CD14-positive monocyte (primary cell): ENCODE measurements around the gene CACNA1C. TPM values are rescaled to one million over a fixed set of nuclear protein-coding genes. Genes with fewer than 3 reads are reported as not detected.

Source experiments
- DNase-seq, 3 donors: peaks; one replicate each; pipeline ENCODE4 v3.0.0-alpha.2; 2011 to 2022
- H2AFZ ChIP-seq: 2 replicates; pipeline ENCODE4 v1.6.0; 2012; ENCODE audit warnings: mild to moderate bottlenecking, low read depth, low read length, inconsistent platforms; ENCODE audit not compliant: insufficient read depth, poor library complexity, severe bottlenecking
- H3K27ac ChIP-seq, 2 donors: 1 replicate in 1 of 2; 2 replicates in 1 of 2; pipeline ENCODE4 v1.5.1; 2012 to 2013; ENCODE audit warnings: low read length in 2 of 2, control low read depth in 1 of 2, inconsistent platforms in 1 of 2, low read depth in 1 of 2, mild to moderate bottlenecking in 1 of 2
- H3K27me3 ChIP-seq, 2 donors: one replicate each; pipeline versions ENCODE4 v1.6.0 to v1.6.1; 2011 to 2013; ENCODE audit warnings: low read length in 2 of 2; ENCODE audit not compliant: control insufficient read depth in 2 of 2, insufficient read depth in 2 of 2
- H3K36me3 ChIP-seq, 2 donors: replicated peaks in 1 of 2; 1 replicate in 1 of 2; 2 replicates in 1 of 2; pipeline versions ENCODE4 v1.5.1 to v1.6.1; 2012 to 2013; ENCODE audit warnings: low read length in 2 of 2, control low read depth in 1 of 2, inconsistent platforms in 1 of 2, mild to moderate bottlenecking in 1 of 2; ENCODE audit not compliant: insufficient read depth in 2 of 2, control insufficient read depth in 1 of 2
- H3K4me1 ChIP-seq, 2 donors: 1 replicate in 1 of 2; 2 replicates in 1 of 2; pipeline versions ENCODE4 v1.5.1 to v1.6.1; 2012 to 2013; ENCODE audit warnings: low read length in 2 of 2, control low read depth in 1 of 2, inconsistent platforms in 1 of 2, mild to moderate bottlenecking in 1 of 2, moderate library complexity in 1 of 2; ENCODE audit not compliant: insufficient read depth in 2 of 2, control insufficient read depth in 1 of 2
- H3K4me2 ChIP-seq: replicated peaks from 2 replicates; pipeline ENCODE3; 2012; ENCODE audit warnings: low read length, moderate library complexity, mild to moderate bottlenecking; ENCODE audit not compliant: poor library complexity, severe bottlenecking; ENCODE audit errors: extremely low read depth
- H3K4me3 ChIP-seq, 3 experiments: fragments of 200-600 bp in 1 of 3; sonication (generic) in 1 of 3; replicated peaks in 1 of 3; 1 replicate in 2 of 3; 2 replicates in 1 of 3; pipeline ENCODE4 v1.5.1; 2011 to 2013; ENCODE audit warnings: low read length in 3 of 3, mild to moderate bottlenecking in 3 of 3, control low read depth in 2 of 3, low read depth in 2 of 3, inconsistent platforms in 1 of 3, moderate library complexity in 1 of 3
- H3K79me2 ChIP-seq: 2 replicates; pipeline ENCODE4 v1.6.0; 2012; ENCODE audit warnings: mild to moderate bottlenecking, control low read depth, inconsistent platforms, low read length, moderate library complexity; ENCODE audit not compliant: insufficient read depth
- H3K9ac ChIP-seq: 2 replicates; pipeline ENCODE4 v1.6.0; 2017; ENCODE audit warnings: low read length, mild to moderate bottlenecking; ENCODE audit not compliant: insufficient read depth, poor library complexity, severe bottlenecking
- H3K9me3 ChIP-seq, 2 donors: replicated peaks in 1 of 2; 1 replicate in 1 of 2; 2 replicates in 1 of 2; pipeline versions ENCODE4 v1.5.1 to v1.6.1; 2012 to 2013; ENCODE audit warnings: low read length in 2 of 2, control low read depth in 1 of 2; ENCODE audit not compliant: control insufficient read depth in 1 of 2, insufficient read depth in 1 of 2
- H4K20me1 ChIP-seq: 2 replicates; pipeline ENCODE4 v1.6.0; 2012; ENCODE audit warnings: mild to moderate bottlenecking, low read length, control low read depth, moderate library complexity; ENCODE audit not compliant: insufficient read depth
- H3K27ac Mint-ChIP-seq, 7 donors: one replicate each; pipeline ENCODE4 v1.8.0; 2020; ENCODE audit warnings: mild to moderate bottlenecking in 7 of 7, mixed read lengths in 7 of 7, moderate library complexity in 6 of 7, inconsistent platforms in 2 of 7
- H3K27me3 Mint-ChIP-seq, 3 donors: one replicate each; pipeline ENCODE4 v1.8.0; 2021 to 2022; ENCODE audit warnings: low read depth in 3 of 3, mild to moderate bottlenecking in 3 of 3, mixed read lengths in 3 of 3, moderate library complexity in 3 of 3, inconsistent platforms in 1 of 3
- H3K36me3 Mint-ChIP-seq, 2 donors: one replicate each; pipeline ENCODE4 v1.8.0; 2020; ENCODE audit warnings: mixed read lengths in 2 of 2, inconsistent platforms in 1 of 2, mild to moderate bottlenecking in 1 of 2
- H3K4me1 Mint-ChIP-seq: one replicate; pipeline ENCODE4 v1.8.0; 2020; ENCODE audit warnings: mild to moderate bottlenecking, mixed read lengths
- H3K4me3 Mint-ChIP-seq, 2 donors: one replicate each; pipeline ENCODE4 v1.8.0; 2020; ENCODE audit warnings: mild to moderate bottlenecking in 2 of 2, mixed read lengths in 2 of 2, moderate library complexity in 1 of 2
- H3K9me3 Mint-ChIP-seq, 7 donors: one replicate each; pipeline ENCODE4 v1.8.0; 2020 to 2022; ENCODE audit warnings: mixed read lengths in 7 of 7, mild to moderate bottlenecking in 6 of 7, moderate library complexity in 6 of 7, inconsistent platforms in 2 of 7
- WGBS: methylation state at CpG from one replicate; pipeline ENCODE4 v1.1.5; 2013; ENCODE audit warnings: missing lambda C conversion rate; ENCODE audit not compliant: insufficient coverage; 5-methylcytosine and 5-hydroxymethylcytosine counted together
- intact Hi-C, 2 donors: fragments of 100-400 bp; cut with micrococcal nuclease; formaldehyde crosslinking; loops; one replicate each; pipeline versions ENCODE4 v1.15.0 to v1.15.1; 2023
- polyA plus RNA-seq, 3 donors: library from polyadenylated mRNA; depleted of rRNA in 1 of 3; unstranded in 2 of 3; stranded (reverse) in 1 of 3; fragments of 300-500 nt in 2 of 3; fragments of >200 nt in 1 of 3; fragmentation: Illumina TruSeq in 2 of 3; gene quantifications; 1 replicate in 2 of 3; 2 replicates in 1 of 3; pipeline ENCODE4 v1.2.3, GENCODE V29; 2012 to 2021
- TF ChIP-seq, protein P1 (sequence below): fragments of 200-600 bp; IDR thresholded peaks from one replicate; pipeline ENCODE4 v1.8.0; 2022; ENCODE audit warnings: antibody characterized with exemption, mild to moderate bottlenecking

CACNA1C gene
- polyA plus RNA-seq, 3 donors: not detected

DNA sequence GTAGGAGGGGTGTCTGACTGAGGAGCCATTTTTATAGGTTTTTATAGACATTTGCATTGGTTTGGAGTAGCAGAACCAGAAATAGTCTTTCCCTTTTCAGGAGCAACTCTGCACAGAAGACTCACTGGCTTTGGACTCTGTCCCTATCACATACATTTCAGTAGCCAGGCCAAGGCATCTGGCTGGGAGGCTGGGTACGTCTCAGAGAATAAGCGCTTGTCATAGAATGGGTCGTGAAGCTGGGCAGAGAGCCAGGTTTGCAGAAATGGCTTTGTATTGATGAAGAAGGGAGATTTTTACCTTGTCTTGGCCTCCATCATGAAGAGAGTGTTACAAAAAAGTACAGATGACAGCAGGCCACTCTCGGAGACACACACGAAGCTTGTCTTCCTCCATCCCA lies 98.6 kb downstream of the CACNA1C start:
- 92% methylated on average over 2 of the region's 5 CpGs for WGBS
- no peaks in the 10 kb centered on the region for H3K79me2 ChIP-seq
- no peak overlapping the region for H3K4me2 ChIP-seq
- H2AFZ ChIP-seq: no peak overlapping the region
- DNase-seq: no peak
- no peaks in the 10 kb centered on the region for H3K4me1 ChIP-seq
- no peak overlapping the region for H3K4me3 ChIP-seq
- no peaks in the 10 kb centered on the region for H3K36me3 ChIP-seq
- no peaks in the 10 kb centered on the region for H4K20me1 ChIP-seq
- Mint-ChIP-seq H3K27ac (peak overlapping the region in 1 of 7 donors; percentile 8), H3K4me1 (peaks cover 2% of the 10 kb centered on the region), H3K9me3 (peaks cover 0 to 1% (median 0%) of the 10 kb centered on the region in 7 donors), H3K36me3 (no peaks in the 10 kb centered on the region), H3K4me3 (no peak overlapping the region), H3K27me3 (peaks cover 2 to 4% (median 2%) of the 10 kb centered on the region in 3 donors)
- H3K9ac ChIP-seq: no peak overlapping the region
- intact Hi-C loops: no loop called here
- no peaks in the 10 kb centered on the region for H3K9me3 ChIP-seq
- H3K27ac ChIP-seq: no peak overlapping the region
- TF ChIP-seq, protein P1, sequence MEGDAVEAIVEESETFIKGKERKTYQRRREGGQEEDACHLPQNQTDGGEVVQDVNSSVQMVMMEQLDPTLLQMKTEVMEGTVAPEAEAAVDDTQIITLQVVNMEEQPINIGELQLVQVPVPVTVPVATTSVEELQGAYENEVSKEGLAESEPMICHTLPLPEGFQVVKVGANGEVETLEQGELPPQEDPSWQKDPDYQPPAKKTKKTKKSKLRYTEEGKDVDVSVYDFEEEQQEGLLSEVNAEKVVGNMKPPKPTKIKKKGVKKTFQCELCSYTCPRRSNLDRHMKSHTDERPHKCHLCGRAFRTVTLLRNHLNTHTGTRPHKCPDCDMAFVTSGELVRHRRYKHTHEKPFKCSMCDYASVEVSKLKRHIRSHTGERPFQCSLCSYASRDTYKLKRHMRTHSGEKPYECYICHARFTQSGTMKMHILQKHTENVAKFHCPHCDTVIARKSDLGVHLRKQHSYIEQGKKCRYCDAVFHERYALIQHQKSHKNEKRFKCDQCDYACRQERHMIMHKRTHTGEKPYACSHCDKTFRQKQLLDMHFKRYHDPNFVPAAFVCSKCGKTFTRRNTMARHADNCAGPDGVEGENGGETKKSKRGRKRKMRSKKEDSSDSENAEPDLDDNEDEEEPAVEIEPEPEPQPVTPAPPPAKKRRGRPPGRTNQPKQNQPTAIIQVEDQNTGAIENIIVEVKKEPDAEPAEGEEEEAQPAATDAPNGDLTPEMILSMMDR: no peak
- H3K27me3 ChIP-seq: no peaks in the 10 kb centered on the region

DNA sequence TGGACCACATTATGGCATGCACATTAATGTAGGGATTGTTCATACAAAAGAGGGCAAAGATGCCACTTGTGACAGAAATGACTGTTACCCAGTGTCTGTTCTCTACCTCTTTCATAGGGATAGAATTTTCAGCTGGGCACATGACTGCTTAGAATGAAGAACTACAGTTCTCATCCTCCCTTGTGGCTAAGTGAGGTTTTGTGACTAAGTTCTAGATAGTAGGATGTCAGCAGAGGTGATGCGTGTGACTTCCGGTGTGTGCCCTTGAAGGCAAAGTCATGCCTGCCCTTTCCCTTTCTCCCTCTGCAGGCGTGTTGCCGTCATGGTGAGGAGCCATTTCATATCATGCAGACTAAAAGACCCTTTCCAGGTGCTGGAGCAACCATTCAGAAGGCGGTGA lies 99.3 kb downstream of the CACNA1C start:
- H3K4me1 Mint-ChIP-seq: peaks cover 2% of the 10 kb centered on the region
- TF ChIP-seq, protein P1: no peak
- H3K4me2 ChIP-seq: no peak overlapping the region
- H3K79me2 ChIP-seq: no peaks in the 10 kb centered on the region
- no peak overlapping the region for H3K4me3 Mint-ChIP-seq
- no peaks in the 10 kb centered on the region for H4K20me1 ChIP-seq
- DNase-seq: no peak
- no peak overlapping the region for H3K9ac ChIP-seq
- no peak overlapping the region for H3K4me3 ChIP-seq
- H3K27ac Mint-ChIP-seq: no peak overlapping the region
- H3K36me3 Mint-ChIP-seq: no peaks in the 10 kb centered on the region
- H3K36me3 ChIP-seq: no peaks in the 10 kb centered on the region
- no peaks in the 10 kb centered on the region for H3K4me1 ChIP-seq
- no CpG with 5 or more reads among the region's 5 CpGs for WGBS
- H3K27me3 Mint-ChIP-seq: peaks cover 2 to 4% (median 2%) of the 10 kb centered on the region in 3 donors
- H3K27me3 ChIP-seq: no peaks in the 10 kb centered on the region
- H3K9me3 ChIP-seq: no peaks in the 10 kb centered on the region
- H2AFZ ChIP-seq: no peak overlapping the region
- intact Hi-C loops: no loop called here
- H3K9me3 Mint-ChIP-seq: peaks cover 0 to 1% (median 0%) of the 10 kb centered on the region in 7 donors
- no peak overlapping the region for H3K27ac ChIP-seq
